NCI-H226 (cell line): Measurements from ENCODE around the gene ZNF670.
"Not testable (repeated sequence)": the region's sequence is repeated elsewhere in the genome, so short reads cannot be mapped to it uniquely, and the experiment has no call there.

Experiments used
- DNase-seq: peaks from one replicate; pipeline ENCODE4 v3.0.0-alpha.2; 2015

Gene ZNF670

GRCh38 chr1:247078258-247079140 is at the start of gene ZNF670:
TSS of gene ZNF670 (minus strand) at chr1:247078811. CDS start at chr1:247078596, 215 bp downstream.
- peak; percentile 98 for DNase-seq

- DNase-seq = not testable (repeated sequence)
Observed at GRCh38 chr1:247127519-247128282, 49.1 kb upstream of the ZNF670 start.

- DNase-seq = not testable (repeated sequence)
Observed at GRCh38 chr1:247126601-247127000, 48.0 kb upstream of the ZNF670 start.

- DNase-seq = not testable (repeated sequence)
Observed at GRCh38 chr1:247126166-247126565, 47.6 kb upstream of the ZNF670 start.

GRCh38 chr1:247121382-247121781 is 42.8 kb upstream of the ZNF670 start:
- DNase-seq = no peak

- not testable (repeated sequence) for DNase-seq
Observed at GRCh38 chr1:247120408-247120668, 41.7 kb upstream of the ZNF670 start.

GRCh38 chr1:247119600-247120407 is 41.2 kb upstream of the ZNF670 start:
- no peak for DNase-seq

- DNase-seq = no peak
Observed at GRCh38 chr1:247118946-247119446, 40.4 kb upstream of the ZNF670 start.

GRCh38 chr1:247115545-247115944 is 36.9 kb upstream of the ZNF670 start:
- DNase-seq = no peak

GRCh38 chr1:247115141-247115510 is 36.5 kb upstream of the ZNF670 start:
- no peak for DNase-seq

GRCh38 chr1:247114351-247115140 is 35.9 kb upstream of the ZNF670 start:
- DNase-seq = no peak

GRCh38 chr1:247113733-247114271 is 35.2 kb upstream of the ZNF670 start:
- DNase-seq = no peak

GRCh38 chr1:247113094-247113497 is 34.5 kb upstream of the ZNF670 start:
- peak; percentile 70 for DNase-seq

- DNase-seq = no peak
Observed at GRCh38 chr1:247112479-247112781, 33.8 kb upstream of the ZNF670 start.

GRCh38 chr1:247111700-247112478 is 33.3 kb upstream of the ZNF670 start:
- DNase-seq = peak; percentile 21

GRCh38 chr1:247111259-247111699 is 32.7 kb upstream of the ZNF670 start:
- no peak for DNase-seq

GRCh38 chr1:247110627-247111258 is 32.1 kb upstream of the ZNF670 start:
- DNase-seq = peak; percentile 65

GRCh38 chr1:247107694-247108093 is 29.1 kb upstream of the ZNF670 start:
- no peak for DNase-seq

GRCh38 chr1:247105966-247106365 is 27.4 kb upstream of the ZNF670 start:
- no peak for DNase-seq

GRCh38 chr1:247104965-247105364 is 26.4 kb upstream of the ZNF670 start:
- DNase-seq = no peak
